K562 (cell line): ENCODE measurements around the gene SOD1. TPM values are rescaled to one million over a fixed set of nuclear protein-coding genes. Genes with fewer than 3 reads are reported as not detected.
A peak's percentile ranks its signal among the peaks of the same experiment; 100 is the strongest.

Experiments used
- BACH1 ChIP-seq: fragments of 200-800 bp; sonication (Bioruptor generic); IDR thresholded peaks from 2 replicates; pipeline ENCODE4 v1.6.1; 2016; ENCODE audit warnings: missing genetic modification characterization, missing compliant biosample characterization
- BRD4 ChIP-seq: fragments of 200-600 bp; sonication (generic); IDR thresholded peaks from 2 replicates; pipeline ENCODE4 v1.6.1; 2017; ENCODE audit warnings: inconsistent platforms
- CBFA2T2 ChIP-seq: fragments of 450-650 bp; conservative IDR thresholded peaks from 2 replicates; pipeline ENCODE4 v1.6.1; 2017; ENCODE audit warnings: mild to moderate bottlenecking
- CBFA2T3 ChIP-seq: fragments of 450-650 bp; IDR thresholded peaks from 2 replicates; pipeline ENCODE4 v1.6.1; 2017
- CHCHD3 ChIP-seq: fragments of 250-450 bp; sonication (Bioruptor Pico); IDR thresholded peaks from 2 replicates; pipeline ENCODE4 v2.1.2; 2022; ENCODE audit warnings: mild to moderate bottlenecking
- CHD1 ChIP-seq: fragments of 200-600 bp; sonication (generic); IDR thresholded peaks from one replicate; pipeline ENCODE4 v1.6.1; 2012; ENCODE audit warnings: mild to moderate bottlenecking, moderate library complexity, low read length, inconsistent platforms
- CREB1 ChIP-seq, 2 experiments: sonication (generic) in 1 of 2; formaldehyde crosslinking in 1 of 2; IDR thresholded peaks; 2 replicates each; pipeline versions ENCODE4 v1.6.1 to v1.8.0; 2012 to 2022; ENCODE audit warnings: inconsistent platforms in 1 of 2, mild to moderate bottlenecking in 1 of 2, missing genetic modification reagents in 1 of 2, moderate library complexity in 1 of 2
- FOS ChIP-seq: IDR thresholded peaks from 3 replicates; pipeline ENCODE4 v1.6.1; 2011; ENCODE audit not compliant: insufficient read length; ENCODE audit errors: extremely low read depth
- LEF1 ChIP-seq: fragments of 450-650 bp; IDR thresholded peaks from 2 replicates; pipeline ENCODE4 v1.6.1; 2016; ENCODE audit warnings: mild to moderate bottlenecking
- MTA2 ChIP-seq: fragments of 450-650 bp; IDR thresholded peaks from 2 replicates; pipeline ENCODE4 v1.6.1; 2016; ENCODE audit warnings: low read depth
- NFIC ChIP-seq: fragments of 450-650 bp; IDR thresholded peaks from 2 replicates; pipeline ENCODE4 v1.6.1; 2017; ENCODE audit warnings: mild to moderate bottlenecking, inconsistent platforms
- PHF20 ChIP-seq: fragments of 450-650 bp; IDR thresholded peaks from 2 replicates; pipeline ENCODE4 v1.6.1; 2018; ENCODE audit not compliant: partially characterized antibody
- PRMT5 ChIP-seq: sonication (generic); formaldehyde crosslinking; IDR thresholded peaks from 2 replicates; pipeline ENCODE4 v1.5.0; 2020; ENCODE audit warnings: missing genetic modification reagents
- RBM15 ChIP-seq: fragments of 200-400 bp; formaldehyde crosslinking; IDR thresholded peaks from 2 replicates; pipeline ENCODE4 v1.6.1; 2018; ENCODE audit warnings: mild to moderate bottlenecking, low read length, moderate library complexity; ENCODE audit not compliant: insufficient read depth
- RBM17 ChIP-seq: fragments of 200-400 bp; formaldehyde crosslinking; IDR thresholded peaks from 2 replicates; pipeline ENCODE4 v1.6.1; 2017; ENCODE audit warnings: low read depth, mild to moderate bottlenecking, low read length, borderline replicate concordance
- SMARCE1 ChIP-seq: fragments of 450-650 bp; IDR thresholded peaks from 2 replicates; pipeline ENCODE4 v1.7.1; 2016; ENCODE audit warnings: mild to moderate bottlenecking
- TEAD4 ChIP-seq, 2 experiments: sonication (generic) in 1 of 2; formaldehyde crosslinking in 1 of 2; IDR thresholded peaks; 2 replicates each; pipeline versions ENCODE4 v1.6.1 to v1.8.0; 2012 to 2022; ENCODE audit warnings: borderline replicate concordance in 1 of 2, inconsistent platforms in 1 of 2, low read length in 1 of 2, mild to moderate bottlenecking in 1 of 2, missing genetic modification reagents in 1 of 2
- XRCC4 ChIP-seq: IDR thresholded peaks from one replicate; pipeline ENCODE4 v1.6.1; 2011; ENCODE audit not compliant: insufficient read depth, insufficient read length; ENCODE audit errors: extremely low read depth
- ZNF354B ChIP-seq: fragments of 250-450 bp; sonication (Bioruptor Pico); IDR thresholded peaks from 2 replicates; pipeline ENCODE4 v1.4.0; 2020
- ZNF717 ChIP-seq: fragments of 250-450 bp; sonication (Bioruptor Pico); IDR thresholded peaks from 2 replicates; pipeline ENCODE4 v1.5.0; 2021
- ZNF75A ChIP-seq: fragments of 450-650 bp; formaldehyde crosslinking; IDR thresholded peaks from 2 replicates; pipeline ENCODE4 v1.4.0; 2020; ENCODE audit warnings: mild to moderate bottlenecking
- ZNF766 ChIP-seq: fragments of 200-800 bp; sonication (Bioruptor generic); conservative IDR thresholded peaks from 2 replicates; pipeline ENCODE4 v1.6.1; 2016; ENCODE audit warnings: missing genetic modification characterization, missing compliant biosample characterization
- polyA plus RNA-seq, 8 experiments: library from polyadenylated mRNA; depleted of rRNA in 4 of 8; stranded (reverse) in 5 of 8; unstranded in 3 of 8; fragments of >200 nt; fragmentation: Nextera tagmentation in 2 of 8; fragmentation: Illumina TruSeq in 1 of 8; extraction: Ambion mirVana in 2 of 8; extraction: Trizol in 1 of 8; gene quantifications; 2 replicates each; pipeline versions ENCODE4 v1.2.1 to v1.2.3, GENCODE V29; 2011 to 2014; ENCODE audit warnings: inconsistent platforms in 1 of 8, missing spikeins in 1 of 8
- total RNA-seq, 7 experiments: library from RNA; depleted of rRNA in 6 of 7; stranded (reverse); fragments of >200 nt in 6 of 7; fragmentation: Illumina TruSeq in 2 of 7; extraction: Trizol in 2 of 7; gene quantifications; 2 replicates each; pipeline versions ENCODE4 v1.2.1 to v1.2.3, GENCODE V29; 2011 to 2021; ENCODE audit warnings: low replicate concordance in 1 of 7
- TF ChIP-seq, protein P1 (sequence below), 2 experiments: fragments of 450-650 bp in 1 of 2; sonication (generic) in 1 of 2; formaldehyde crosslinking in 1 of 2; IDR thresholded peaks in 1 of 2; conservative IDR thresholded peaks in 1 of 2; 2 replicates each; pipeline versions ENCODE4 v1.6.1 to v1.8.1; 2016 to 2023; ENCODE audit warnings: mild to moderate bottlenecking in 2 of 2, moderate library complexity in 2 of 2, inconsistent platforms in 1 of 2, missing genetic modification reagents in 1 of 2
- TF ChIP-seq, protein P2 (sequence below): sonication (generic); IDR thresholded peaks from 2 replicates; pipeline ENCODE4 v1.6.1; 2016
- TF ChIP-seq, protein P3 (sequence below), 2 experiments: IDR thresholded peaks in 1 of 2; conservative IDR thresholded peaks in 1 of 2; 2 replicates each; pipeline ENCODE4 v1.6.1; 2016; ENCODE audit warnings: low read depth in 2 of 2, mild to moderate bottlenecking in 1 of 2, missing compliant biosample characterization in 1 of 2, missing genetic modification characterization in 1 of 2, moderate library complexity in 1 of 2

Gene SOD1
- total and polyA plus RNA-seq, 9 of the 15 experiments (the other 6 are each of a cell fraction or from before 2014, with no cell fraction given): 452 to 1,409 (median 633) TPM

DNA sequence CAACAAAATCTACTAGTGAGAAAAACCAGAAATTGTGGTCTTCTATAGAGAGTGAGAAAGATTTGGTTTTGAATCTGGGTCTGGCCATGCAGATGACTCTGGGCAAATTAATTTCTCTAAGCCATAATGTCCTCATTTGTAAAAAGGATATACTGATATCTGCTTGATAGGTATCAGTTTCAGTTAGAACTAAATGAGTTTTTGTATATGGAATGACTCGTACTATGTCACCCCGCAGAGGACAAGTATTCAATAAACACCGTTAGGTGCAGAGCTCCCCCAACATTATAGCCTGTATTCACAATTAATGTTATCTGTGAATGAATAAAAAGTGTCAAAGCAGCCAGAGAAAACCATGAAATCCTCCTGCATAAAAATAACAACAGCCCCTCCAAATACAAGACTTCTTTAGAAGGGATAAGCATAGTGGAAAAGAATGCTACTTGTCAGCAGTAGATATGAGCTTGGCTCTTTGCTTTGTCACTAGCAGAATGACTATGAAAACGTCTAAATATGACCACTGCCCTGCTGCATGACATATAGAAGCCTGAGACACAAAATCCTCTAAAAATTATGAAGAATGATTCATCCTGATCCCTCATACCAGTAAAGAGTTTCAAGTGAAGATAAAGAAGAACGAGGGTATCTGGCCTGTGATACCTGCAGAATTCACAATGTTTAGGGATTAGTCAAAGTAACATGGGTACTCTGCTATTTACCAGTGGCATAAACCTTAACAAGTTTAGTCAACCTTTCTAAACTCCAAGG, 54.7 kb downstream of the SOD1 start (continued):
- TF ChIP-seq CBFA2T3: peak; percentile 88
- TF ChIP-seq ZNF766: no peak
- TF ChIP-seq CHCHD3: no peak
- no peak for TF ChIP-seq ZNF354B
- TF ChIP-seq ZNF75A: no peak
- no peak for TF ChIP-seq RBM17
- no peak for TF ChIP-seq PHF20
- TF ChIP-seq FOS: no peak
- TF ChIP-seq BACH1: no peak
- TF ChIP-seq MTA2: 0 out of 2 replicates have a peak, but pooled peaks have one; percentile 10
- peak; percentile 72 for TF ChIP-seq CBFA2T2
- TF ChIP-seq, protein P1, sequence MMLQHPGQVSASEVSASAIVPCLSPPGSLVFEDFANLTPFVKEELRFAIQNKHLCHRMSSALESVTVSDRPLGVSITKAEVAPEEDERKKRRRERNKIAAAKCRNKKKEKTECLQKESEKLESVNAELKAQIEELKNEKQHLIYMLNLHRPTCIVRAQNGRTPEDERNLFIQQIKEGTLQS (IDR thresholded peaks at IDR 0.05): peak; percentile 72
- TF ChIP-seq, protein P1 (CRISPR knock-in tag; conservative IDR thresholded peaks at IDR 0.05): no peak
- peak; percentile 80; the same call in 1 of the 2 replicates for TF ChIP-seq SMARCE1
- peak; percentile 47; the same call in 1 of the 2 replicates for TF ChIP-seq NFIC
- TF ChIP-seq BRD4: 0 out of 2 replicates have a peak, but pooled peaks have one; percentile 26
- TF ChIP-seq XRCC4: no peak
- TF ChIP-seq, protein P2, sequence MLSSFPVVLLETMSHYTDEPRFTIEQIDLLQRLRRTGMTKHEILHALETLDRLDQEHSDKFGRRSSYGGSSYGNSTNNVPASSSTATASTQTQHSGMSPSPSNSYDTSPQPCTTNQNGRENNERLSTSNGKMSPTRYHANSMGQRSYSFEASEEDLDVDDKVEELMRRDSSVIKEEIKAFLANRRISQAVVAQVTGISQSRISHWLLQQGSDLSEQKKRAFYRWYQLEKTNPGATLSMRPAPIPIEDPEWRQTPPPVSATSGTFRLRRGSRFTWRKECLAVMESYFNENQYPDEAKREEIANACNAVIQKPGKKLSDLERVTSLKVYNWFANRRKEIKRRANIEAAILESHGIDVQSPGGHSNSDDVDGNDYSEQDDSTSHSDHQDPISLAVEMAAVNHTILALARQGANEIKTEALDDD: peak; percentile 99
- TF ChIP-seq RBM15: no peak
- TF ChIP-seq, protein P3, sequence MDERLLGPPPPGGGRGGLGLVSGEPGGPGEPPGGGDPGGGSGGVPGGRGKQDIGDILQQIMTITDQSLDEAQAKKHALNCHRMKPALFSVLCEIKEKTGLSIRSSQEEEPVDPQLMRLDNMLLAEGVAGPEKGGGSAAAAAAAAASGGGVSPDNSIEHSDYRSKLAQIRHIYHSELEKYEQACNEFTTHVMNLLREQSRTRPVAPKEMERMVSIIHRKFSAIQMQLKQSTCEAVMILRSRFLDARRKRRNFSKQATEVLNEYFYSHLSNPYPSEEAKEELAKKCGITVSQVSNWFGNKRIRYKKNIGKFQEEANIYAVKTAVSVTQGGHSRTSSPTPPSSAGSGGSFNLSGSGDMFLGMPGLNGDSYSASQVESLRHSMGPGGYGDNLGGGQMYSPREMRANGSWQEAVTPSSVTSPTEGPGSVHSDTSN (CRISPR knock-in tag; IDR thresholded peaks at IDR 0.05; ENCODE audit: low read depth): no peak
- TF ChIP-seq, protein P3 (tag; conservative IDR thresholded peaks at IDR 0.05; ENCODE audit: low read depth): peak; percentile 52
- TF ChIP-seq CREB1 (IDR thresholded peaks at IDR 0.05): peak; percentile 31; the same call in 1 of the 2 replicates
- no peak for TF ChIP-seq CREB1 (CRISPR knock-in tag; IDR thresholded peaks at IDR 0.05)
- TF ChIP-seq LEF1: 0 out of 2 replicates have a peak, but pooled peaks have one; percentile 57
- TF ChIP-seq CHD1: no peak
- peak; percentile 15; the same call in 1 of the 2 replicates for TF ChIP-seq ZNF717 (CRISPR knock-in tag)
- no peak for TF ChIP-seq PRMT5 (CRISPR knock-in tag)
- TF ChIP-seq TEAD4 (IDR thresholded peaks at IDR 0.05; ENCODE audit: low read length): peak; percentile 61; the same call in 1 of the 2 replicates
- no peak for TF ChIP-seq TEAD4 (CRISPR knock-in tag; IDR thresholded peaks at IDR 0.05; ENCODE audit: borderline replicate concordance)
